OCI-LY7 (cell line): ENCODE measurements around the gene ST14. TPM values are rescaled to one million over a fixed set of nuclear protein-coding genes. Genes with fewer than 3 reads are reported as not detected.

Experiments used
- BruUV-seq: library from RNA; stranded (reverse); fragments of 400-500 nt; replicated peaks from 2 replicates; lab custom pipeline; 2021; lab: Mats Ljungman, UMichigan
- CTCF ChIA-PET: fragments of 300-600 bp; sonication (Branson Sonifier 250); formaldehyde crosslinking; loops from one replicate; lab custom pipeline; 2022; ENCODE audit warnings: antibody characterized with exemption; ENCODE audit not compliant: unreplicated experiment; lab: Charles Lee
- POLR2A ChIA-PET: fragments of 300-600 bp; sonication (Branson Sonifier 250); formaldehyde crosslinking; loops from one replicate; lab custom pipeline; 2022; ENCODE audit warnings: antibody characterized with exemption; lab: Charles Lee
- DNase-seq: peaks from one replicate; pipeline ENCODE4 v3.0.0-alpha.2; 2015; ENCODE audit warnings: low spot score
- H2AFZ ChIP-seq: fragments of 200-600 bp; sonication (generic), shearing (Covaris generic); 2 replicates; pipeline ENCODE4 v1.6.1; 2014; ENCODE audit warnings: mild to moderate bottlenecking, antibody characterized with exemption, low read length, moderate library complexity
- H3K27ac ChIP-seq: fragments of 200-600 bp; sonication (generic); 2 replicates; pipeline ENCODE4 v1.5.1; 2014; ENCODE audit warnings: mixed run types, low read depth, mild to moderate bottlenecking, moderate library complexity, low read length, inconsistent platforms; ENCODE audit not compliant: poor library complexity, severe bottlenecking
- H3K36me3 ChIP-seq: fragments of 200-600 bp; sonication (generic); 2 replicates; pipeline ENCODE4 v1.6.1; 2014; ENCODE audit warnings: mild to moderate bottlenecking, antibody characterized with exemption, low read length, moderate library complexity, mixed read lengths; ENCODE audit not compliant: insufficient read depth
- H3K4me1 ChIP-seq: fragments of 200-600 bp; sonication (generic); 2 replicates; pipeline ENCODE4 v1.5.1; 2014; ENCODE audit warnings: mild to moderate bottlenecking, low read length; ENCODE audit not compliant: insufficient read depth, poor library complexity, severe bottlenecking
- H3K4me2 ChIP-seq: fragments of 200-600 bp; sonication (generic); 2 replicates; pipeline ENCODE4 v1.6.1; 2014; ENCODE audit warnings: mild to moderate bottlenecking, low read length
- H3K4me3 ChIP-seq: fragments of 200-600 bp; sonication (generic); 2 replicates; pipeline ENCODE4 v1.5.1; 2014; ENCODE audit warnings: mild to moderate bottlenecking, low read depth, low read length; ENCODE audit not compliant: poor library complexity, severe bottlenecking
- H3K79me2 ChIP-seq: fragments of 200-600 bp; sonication (generic); 2 replicates; pipeline ENCODE4 v1.6.1; 2016; ENCODE audit warnings: low read depth, mild to moderate bottlenecking, low read length, moderate library complexity, mixed read lengths; ENCODE audit not compliant: insufficient read depth
- H3K9me2 ChIP-seq: fragments of 200-600 bp; sonication (generic); 2 replicates; pipeline ENCODE4 v1.6.1; 2016; ENCODE audit warnings: mild to moderate bottlenecking, low read length, mixed read lengths; ENCODE audit not compliant: insufficient read depth
- H3K9me3 ChIP-seq: fragments of 200-600 bp; sonication (generic); 2 replicates; pipeline ENCODE4 v1.6.1; 2014; ENCODE audit warnings: mild to moderate bottlenecking, mixed run types, low read length, mixed read lengths
- H4K20me1 ChIP-seq: fragments of 200-600 bp; sonication (generic); 2 replicates; pipeline ENCODE4 v1.6.1; 2014; ENCODE audit warnings: mild to moderate bottlenecking, antibody characterized with exemption, low read length, moderate library complexity, mixed read lengths; ENCODE audit not compliant: insufficient read depth
- CTCF ChIP-seq: fragments of 200-600 bp; sonication (generic); conservative IDR thresholded peaks from 2 replicates; pipeline ENCODE4 v1.5.1; 2014; ENCODE audit warnings: mild to moderate bottlenecking, antibody characterized with exemption, low read length, moderate library complexity, mixed read lengths
- EZH2phosphoT487 ChIP-seq: fragments of 200-600 bp; sonication (generic); IDR thresholded peaks from 2 replicates; pipeline ENCODE4 v1.6.1; 2018; ENCODE audit warnings: low read depth, borderline replicate concordance, mild to moderate bottlenecking, mixed run types, antibody characterized with exemption, low read length, moderate library complexity, mixed read lengths
- intact Hi-C: fragments of 100-400 bp; cut with micrococcal nuclease; formaldehyde crosslinking; loops from one replicate; pipeline ENCODE4 v1.10.0; 2022; ENCODE audit not compliant: unreplicated experiment
- total RNA-seq, 2 experiments: library from RNA; depleted of rRNA in 1 of 2; stranded (reverse); fragments of >200 nt in 1 of 2; shearing (Covaris generic) in 1 of 2; gene quantifications; 2 replicates each; pipeline ENCODE4 v1.2.3, GENCODE V29; 2014 to 2022

The ST14 gene
- total RNA-seq, 2 experiments from 2014 or later = 98.0 to 135 TPM

DNA sequence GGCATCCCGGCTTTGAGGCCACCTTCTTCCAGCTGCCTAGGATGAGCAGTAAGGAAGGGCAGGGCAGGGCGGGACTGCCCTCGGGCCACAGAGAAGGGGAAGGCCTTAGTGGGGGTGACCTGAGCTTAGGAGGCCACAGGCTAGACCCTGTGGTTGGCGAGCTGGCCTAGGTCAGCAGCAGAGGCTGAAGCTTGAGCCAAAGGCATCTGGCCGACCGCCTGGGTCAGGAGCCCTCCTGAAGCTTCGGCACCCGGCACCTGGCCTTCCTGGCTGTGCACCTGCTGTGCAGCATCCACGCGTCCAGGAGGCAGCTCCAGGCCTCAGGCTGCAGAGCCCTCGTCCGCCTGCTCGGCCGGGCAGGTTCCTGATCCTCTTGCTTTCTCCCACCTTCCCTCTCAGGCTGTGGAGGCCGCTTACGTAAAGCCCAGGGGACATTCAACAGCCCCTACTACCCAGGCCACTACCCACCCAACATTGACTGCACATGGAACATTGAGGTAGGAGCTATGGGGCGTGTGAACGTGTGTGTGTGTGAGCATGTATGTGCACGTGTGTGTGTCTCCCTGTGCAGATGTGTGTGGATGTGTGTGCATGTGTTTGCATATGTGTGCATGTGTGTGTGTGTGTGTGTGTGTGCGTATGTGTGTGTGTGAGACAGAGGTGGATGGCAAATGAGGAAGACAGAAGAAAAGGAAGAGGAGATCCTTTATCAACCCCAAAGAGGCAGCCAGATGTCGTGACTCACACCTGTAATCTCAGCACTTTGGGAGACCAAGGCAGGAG, 34.9 kb downstream of the ST14 start:
- Histone ChIP-seq H3K36me3 (peaks cover 94% of the 10 kb centered on the region), H3K4me1 (peaks cover 5% of the 10 kb centered on the region), H3K27ac (no peak overlapping the region), H3K4me2 (no peak overlapping the region), H4K20me1 (no peaks in the 10 kb centered on the region), H3K9me3 (no peaks in the 10 kb centered on the region), H3K79me2 (no peaks in the 10 kb centered on the region; the same call in 1 of the 2 replicates), H3K9me2 (no peaks in the 10 kb centered on the region), H3K4me3 (no peak overlapping the region), H2AFZ (no peak overlapping the region)
- intact Hi-C loops = no loop called here
- CTCF ChIA-PET = interaction anchor here (0.6 kb wide), 1 partner anchor 31 kb away, joined by 5 read pairs; no protein-coding TSS in a partner anchor
- POLR2A ChIA-PET = no interaction called here
- DNase-seq = no peak
- TF ChIP-seq CTCF (no peak), EZH2phosphoT487 (no peak)
- BruUV-seq = no TSS peak

DNA sequence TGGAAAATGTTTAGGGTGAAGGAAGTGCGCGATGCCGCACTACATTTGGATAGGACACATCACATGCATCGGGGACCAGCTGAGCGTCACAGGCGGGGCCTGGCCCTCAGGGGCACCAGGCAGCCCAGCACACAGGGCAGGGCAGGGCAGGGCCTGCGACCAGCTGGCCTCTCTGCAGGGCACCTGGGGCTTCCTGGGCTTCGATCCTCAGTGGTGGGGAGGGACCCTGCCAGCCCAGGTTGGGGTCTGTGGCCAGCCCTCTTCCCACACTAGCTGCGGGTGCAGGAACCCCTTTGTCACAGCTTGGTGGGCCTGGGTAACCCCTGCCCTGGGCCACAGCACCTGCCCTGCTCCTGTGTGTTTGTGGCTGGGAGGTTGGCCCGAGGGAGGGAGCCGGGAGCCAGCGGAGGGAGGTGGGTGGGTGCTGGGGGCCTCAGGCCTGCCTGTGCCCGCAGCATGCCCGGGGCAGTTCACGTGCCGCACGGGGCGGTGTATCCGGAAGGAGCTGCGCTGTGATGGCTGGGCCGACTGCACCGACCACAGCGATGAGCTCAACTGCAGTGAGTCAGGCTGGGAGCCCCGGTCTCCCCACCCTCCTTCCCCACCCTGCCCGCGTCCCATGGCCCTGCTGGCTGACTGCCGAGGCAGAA, 37.9 kb downstream of the ST14 start:
- peaks cover 6% of the 10 kb centered on the region for H3K4me1 ChIP-seq
- no peaks in the 10 kb centered on the region for H3K9me2 ChIP-seq
- no peaks in the 10 kb centered on the region for H3K9me3 ChIP-seq
- CTCF ChIA-PET = no interaction called here
- H4K20me1 ChIP-seq = no peaks in the 10 kb centered on the region
- intact Hi-C loops = no loop called here
- H3K36me3 ChIP-seq = peaks cover 94% of the 10 kb centered on the region
- no peak for DNase-seq
- POLR2A ChIA-PET = no interaction called here
- no peak overlapping the region for H2AFZ ChIP-seq
- no TSS peak for BruUV-seq
- H3K27ac ChIP-seq = no peak overlapping the region
- no peaks in the 10 kb centered on the region for H3K79me2 ChIP-seq
- H3K4me3 ChIP-seq = no peak overlapping the region
- no peak overlapping the region for H3K4me2 ChIP-seq
- TF ChIP-seq EZH2phosphoT487 = no peak
- no peak for TF ChIP-seq CTCF

- no peak overlapping the region for H3K4me3 ChIP-seq
- no peaks in the 10 kb centered on the region for H3K9me3 ChIP-seq
- CTCF ChIA-PET = no interaction called here
- no peaks in the 10 kb centered on the region for H4K20me1 ChIP-seq
- BruUV-seq = no TSS peak
- no peak overlapping the region for H3K27ac ChIP-seq
- intact Hi-C loops = no loop called here
- no peak overlapping the region for H3K4me2 ChIP-seq
- DNase-seq = no peak
- H2AFZ ChIP-seq = no peak overlapping the region
- peaks cover 94% of the 10 kb centered on the region for H3K36me3 ChIP-seq
- H3K9me2 ChIP-seq = no peaks in the 10 kb centered on the region
- H3K4me1 ChIP-seq = peaks cover 6% of the 10 kb centered on the region
- POLR2A ChIA-PET = no interaction called here
- TF ChIP-seq EZH2phosphoT487 (no peak), CTCF (no peak)
- no peaks in the 10 kb centered on the region for H3K79me2 ChIP-seq
Observed at GRCh38 chr11:130198292-130198691, 38.7 kb downstream of the ST14 start.
